ENCODE results near the gene MSMP. TPM values are rescaled to one million over a fixed set of nuclear protein-coding genes. Genes with fewer than 3 reads are reported as not detected.
A peak's percentile ranks its signal among the peaks of the same experiment; 100 is the strongest.

The MSMP gene
- total RNA-seq, 1 experiment from 2014 or later, result not detected

- Histone ChIP-seq H3K4me3 (no peak within 1 kb of the TSS), H3F3A (ENCODE audit: insufficient read depth, low read depth) (peaks cover 4% of the 10 kb centered on the region; the same call in 1 of the 2 replicates), H3K4me1 (replicated peaks; ENCODE audit: insufficient read depth) (0 out of 2 replicates have a peak, but pooled peaks cover 7% of the 10 kb centered on the region), H3K9me2 (ENCODE audit: insufficient read depth) (no peaks in the 10 kb centered on the region), H3K9me3 (ENCODE audit: insufficient read depth, low read depth) (no peaks in the 10 kb centered on the region), H3K27ac (no peak within 1 kb of the TSS), H2AFZ (no peak within 1 kb of the TSS), H3K36me3 (ENCODE audit: low read depth) (no peaks in the 10 kb centered on the region), H3K27me3 (ENCODE audit: insufficient read depth, low read depth) (no peaks in the 10 kb centered on the region), H3K4me2 (no peak within 1 kb of the TSS), H4K20me1 (ENCODE audit: insufficient read depth) (no peaks in the 10 kb centered on the region), H3K79me2 (ENCODE audit: low read depth) (no peaks in the 10 kb centered on the region)
- TF ChIP-seq EZH2 (IDR thresholded peaks at IDR 0.05; ENCODE audit: low read depth), result no peak
- TF ChIP-seq, protein P1, sequence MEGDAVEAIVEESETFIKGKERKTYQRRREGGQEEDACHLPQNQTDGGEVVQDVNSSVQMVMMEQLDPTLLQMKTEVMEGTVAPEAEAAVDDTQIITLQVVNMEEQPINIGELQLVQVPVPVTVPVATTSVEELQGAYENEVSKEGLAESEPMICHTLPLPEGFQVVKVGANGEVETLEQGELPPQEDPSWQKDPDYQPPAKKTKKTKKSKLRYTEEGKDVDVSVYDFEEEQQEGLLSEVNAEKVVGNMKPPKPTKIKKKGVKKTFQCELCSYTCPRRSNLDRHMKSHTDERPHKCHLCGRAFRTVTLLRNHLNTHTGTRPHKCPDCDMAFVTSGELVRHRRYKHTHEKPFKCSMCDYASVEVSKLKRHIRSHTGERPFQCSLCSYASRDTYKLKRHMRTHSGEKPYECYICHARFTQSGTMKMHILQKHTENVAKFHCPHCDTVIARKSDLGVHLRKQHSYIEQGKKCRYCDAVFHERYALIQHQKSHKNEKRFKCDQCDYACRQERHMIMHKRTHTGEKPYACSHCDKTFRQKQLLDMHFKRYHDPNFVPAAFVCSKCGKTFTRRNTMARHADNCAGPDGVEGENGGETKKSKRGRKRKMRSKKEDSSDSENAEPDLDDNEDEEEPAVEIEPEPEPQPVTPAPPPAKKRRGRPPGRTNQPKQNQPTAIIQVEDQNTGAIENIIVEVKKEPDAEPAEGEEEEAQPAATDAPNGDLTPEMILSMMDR (conservative IDR thresholded peaks at IDR 0.05), result no peak
- intact Hi-C loops (cut with micrococcal nuclease; ENCODE audit: unreplicated experiment), result no loop called here
- ChIA-PET CTCF (no interaction called here), POLR2A (ENCODE audit: unreplicated experiment) (no interaction called here)
- DNase-seq, result no peak
- BruUV-seq (replicated peaks), result no TSS peak
These were observed 37.3 kb upstream of the MSMP start, which contains the start of gene NPR2 for GRCh38 chr9:35791297-35791921. Gene NPR2 (plus strand): TSS chr9:35791591. CDS start chr9:35792409, 818 bp downstream.

GRCh38 chr9:35790385-35791296 lies 36.6 kb upstream of the MSMP start:
- Histone ChIP-seq H3K4me2 (no peak overlapping the region), H3K36me3 (ENCODE audit: low read depth) (no peaks in the 10 kb centered on the region), H3K79me2 (ENCODE audit: low read depth) (no peaks in the 10 kb centered on the region), H3K4me1 (replicated peaks; ENCODE audit: insufficient read depth) (0 out of 2 replicates have a peak, but pooled peaks cover 4% of the 10 kb centered on the region), H3K9me2 (ENCODE audit: insufficient read depth) (no peaks in the 10 kb centered on the region), H3K27me3 (ENCODE audit: insufficient read depth, low read depth) (no peaks in the 10 kb centered on the region), H3K27ac (no peak overlapping the region), H3K4me3 (no peak overlapping the region), H4K20me1 (ENCODE audit: insufficient read depth) (no peaks in the 10 kb centered on the region), H3K9me3 (ENCODE audit: insufficient read depth, low read depth) (no peaks in the 10 kb centered on the region), H2AFZ (no peak overlapping the region), H3F3A (ENCODE audit: insufficient read depth, low read depth) (peaks cover 4% of the 10 kb centered on the region; the same call in 1 of the 2 replicates)
- peak in 1 of 2 experiments; percentile 34 for DNase-seq
- CTCF ChIA-PET, result interaction anchor here (0.6 to 1.2 kb wide), 5 partner anchors 22 to 393 kb away, joined by 3 to 13 read pairs (median 4); partner anchors contain the start of gene SPAG8
- TF ChIP-seq, protein P1 (conservative IDR thresholded peaks at IDR 0.05), result peak; percentile 80
- no peak for TF ChIP-seq EZH2 (IDR thresholded peaks at IDR 0.05; ENCODE audit: low read depth)
- intact Hi-C loops (cut with micrococcal nuclease; ENCODE audit: unreplicated experiment), result loop anchor here (1.0 kb wide), 2 partner anchors 92 to 233 kb away; no protein-coding TSS in a partner anchor
- no TSS peak for BruUV-seq (replicated peaks)
- POLR2A ChIA-PET (ENCODE audit: unreplicated experiment), result no interaction called here

GRCh38 chr9:35790025-35790384 lies 35.9 kb upstream of the MSMP start:
- H3K9me3 ChIP-seq (ENCODE audit: insufficient read depth, low read depth), result no peaks in the 10 kb centered on the region
- no peaks in the 10 kb centered on the region for H3K4me1 ChIP-seq (replicated peaks; ENCODE audit: insufficient read depth)
- H3K9me2 ChIP-seq (ENCODE audit: insufficient read depth), result no peaks in the 10 kb centered on the region
- TF ChIP-seq, protein P1 (conservative IDR thresholded peaks at IDR 0.05), result no peak
- TF ChIP-seq EZH2 (IDR thresholded peaks at IDR 0.05; ENCODE audit: low read depth), result no peak
- POLR2A ChIA-PET (ENCODE audit: unreplicated experiment), result no interaction called here
- BruUV-seq (replicated peaks), result no TSS peak
- no peak for DNase-seq
- H4K20me1 ChIP-seq (ENCODE audit: insufficient read depth), result no peaks in the 10 kb centered on the region
- no peak overlapping the region for H3K4me2 ChIP-seq
- CTCF ChIA-PET, result interaction anchor here (0.6 to 1.2 kb wide), 5 partner anchors 22 to 393 kb away, joined by 3 to 13 read pairs (median 4); partner anchors contain the start of gene SPAG8
- no peaks in the 10 kb centered on the region for H3K27me3 ChIP-seq (ENCODE audit: insufficient read depth, low read depth)
- intact Hi-C loops (cut with micrococcal nuclease; ENCODE audit: unreplicated experiment), result loop anchor here (1.0 kb wide), 2 partner anchors 92 to 233 kb away; no protein-coding TSS in a partner anchor
- H3K36me3 ChIP-seq (ENCODE audit: low read depth), result no peaks in the 10 kb centered on the region
- H3F3A ChIP-seq (ENCODE audit: insufficient read depth, low read depth), result peaks cover 4% of the 10 kb centered on the region; the same call in 1 of the 2 replicates
- no peaks in the 10 kb centered on the region for H3K79me2 ChIP-seq (ENCODE audit: low read depth)
- no peak overlapping the region for H3K27ac ChIP-seq
- no peak overlapping the region for H3K4me3 ChIP-seq
- no peak overlapping the region for H2AFZ ChIP-seq

Measured in PC-9 (cell line).